RPMI7951 (cell line): ENCODE data around the gene GNPTG. TPM values are rescaled to one million over a fixed set of nuclear protein-coding genes. Genes with fewer than 3 reads are reported as not detected.

ENCODE experiments used
- DNase-seq: peaks from one replicate; pipeline ENCODE4 v3.0.0-alpha.2; 2012; ENCODE audit warnings: low read depth
- total RNA-seq: library from RNA; depleted of rRNA; stranded (reverse); fragments of >200 nt; shearing (Covaris generic); gene quantifications from 2 replicates; pipeline ENCODE4 v1.2.3, GENCODE V29; 2014

GNPTG gene
- total RNA-seq, 1 experiment from 2014 or later = 27.8 TPM

- no peak for DNase-seq
Observed at GRCh38 chr16:1371054-1371978, 19.6 kb downstream of the GNPTG start.

DNA sequence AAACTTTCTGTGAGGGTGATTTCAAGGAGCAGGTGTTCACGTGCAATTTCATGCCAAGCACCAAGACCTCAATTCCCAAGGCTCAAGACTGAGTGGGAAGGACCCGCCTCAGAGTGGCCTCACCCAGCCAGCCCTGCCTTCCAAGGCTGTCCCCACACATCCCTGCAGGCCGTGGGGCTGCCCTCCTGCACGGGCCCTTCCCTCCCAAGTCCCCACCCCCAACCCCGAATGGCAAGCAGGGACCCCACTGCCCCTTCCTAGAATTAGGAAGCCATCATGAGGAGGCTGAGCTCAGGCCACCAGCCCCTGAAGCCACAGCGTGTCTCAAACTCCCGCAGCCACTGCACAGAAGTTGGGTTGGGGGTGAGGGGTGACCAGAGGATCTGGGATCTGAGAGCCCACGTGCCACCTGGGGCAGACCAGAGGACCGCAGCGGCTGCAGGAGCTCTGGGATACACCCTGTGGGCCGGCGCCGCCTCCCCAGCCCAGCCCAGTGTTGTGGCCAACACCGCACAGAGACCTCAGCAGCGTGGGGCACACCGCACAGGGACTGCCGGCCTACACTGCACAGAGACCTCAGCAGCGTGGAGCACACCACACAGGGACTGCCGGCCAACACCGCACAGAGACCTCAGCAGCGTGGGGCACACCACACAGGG lies 20.7 kb downstream of the GNPTG start:
- no peak for DNase-seq

GRCh38 chr16:1374418-1375297 lies 22.9 kb downstream of the GNPTG start:
- DNase-seq = no peak

DNA sequence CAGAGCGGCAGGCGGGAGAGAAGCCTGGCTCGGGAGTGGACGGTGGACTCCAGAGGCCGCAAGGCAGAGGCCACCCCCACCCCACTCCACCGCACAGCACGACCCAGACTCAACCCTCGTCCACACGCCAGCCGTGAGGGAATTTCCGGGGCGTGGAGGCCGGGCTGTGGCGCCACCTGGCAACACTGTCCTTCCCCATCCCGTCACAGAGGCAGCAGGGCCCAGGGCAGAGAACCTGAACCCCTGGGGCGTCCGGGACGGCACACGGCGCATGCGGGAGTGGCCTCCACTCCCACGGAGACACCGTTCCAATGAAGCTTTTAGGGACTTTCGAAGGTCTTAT lies 23.5 kb downstream of the GNPTG start:
- DNase-seq = no peak

DNA sequence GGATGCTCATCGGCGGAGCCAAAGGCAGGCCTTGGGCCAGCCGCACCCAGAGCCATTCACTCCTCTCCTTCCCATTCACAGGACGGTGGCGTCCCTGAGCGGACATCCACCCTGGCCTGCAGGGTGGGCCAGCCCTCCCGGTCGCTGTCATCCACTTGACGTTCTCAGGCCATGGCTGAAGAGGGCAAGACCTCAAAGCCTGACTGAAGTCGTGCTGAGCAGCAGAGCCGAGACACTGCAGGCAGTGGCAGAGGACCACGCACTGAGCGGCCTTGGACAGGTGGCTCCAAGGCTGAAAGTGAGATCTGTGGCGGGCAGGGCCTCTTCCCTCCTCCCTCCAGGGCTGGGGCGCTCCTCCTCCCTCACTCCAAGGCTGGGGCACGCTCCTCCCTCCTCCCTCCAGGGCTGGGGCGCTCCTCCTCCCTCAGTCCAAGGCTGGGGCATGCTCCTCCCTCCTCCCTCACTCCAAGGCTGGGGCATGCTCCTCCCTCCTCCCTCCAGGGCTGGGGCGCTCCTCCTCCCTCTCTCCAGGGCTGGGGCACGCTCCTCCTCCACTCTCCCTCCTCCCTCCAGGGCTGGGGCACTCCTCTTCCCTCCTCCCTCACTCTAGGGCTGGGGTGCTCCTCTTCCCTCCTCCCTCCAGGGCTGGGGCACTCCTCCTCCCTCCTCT lies 24.1 kb downstream of the GNPTG start:
- DNase-seq = no peak

GRCh38 chr16:1377406-1378010 lies 25.8 kb downstream of the GNPTG start:
- peak; percentile 16 for DNase-seq

GRCh38 chr16:1378087-1378803 lies 26.5 kb downstream of the GNPTG start:
- no peak for DNase-seq

GRCh38 chr16:1378804-1379303 lies 27.1 kb downstream of the GNPTG start:
- peak; percentile 88 for DNase-seq

DNA sequence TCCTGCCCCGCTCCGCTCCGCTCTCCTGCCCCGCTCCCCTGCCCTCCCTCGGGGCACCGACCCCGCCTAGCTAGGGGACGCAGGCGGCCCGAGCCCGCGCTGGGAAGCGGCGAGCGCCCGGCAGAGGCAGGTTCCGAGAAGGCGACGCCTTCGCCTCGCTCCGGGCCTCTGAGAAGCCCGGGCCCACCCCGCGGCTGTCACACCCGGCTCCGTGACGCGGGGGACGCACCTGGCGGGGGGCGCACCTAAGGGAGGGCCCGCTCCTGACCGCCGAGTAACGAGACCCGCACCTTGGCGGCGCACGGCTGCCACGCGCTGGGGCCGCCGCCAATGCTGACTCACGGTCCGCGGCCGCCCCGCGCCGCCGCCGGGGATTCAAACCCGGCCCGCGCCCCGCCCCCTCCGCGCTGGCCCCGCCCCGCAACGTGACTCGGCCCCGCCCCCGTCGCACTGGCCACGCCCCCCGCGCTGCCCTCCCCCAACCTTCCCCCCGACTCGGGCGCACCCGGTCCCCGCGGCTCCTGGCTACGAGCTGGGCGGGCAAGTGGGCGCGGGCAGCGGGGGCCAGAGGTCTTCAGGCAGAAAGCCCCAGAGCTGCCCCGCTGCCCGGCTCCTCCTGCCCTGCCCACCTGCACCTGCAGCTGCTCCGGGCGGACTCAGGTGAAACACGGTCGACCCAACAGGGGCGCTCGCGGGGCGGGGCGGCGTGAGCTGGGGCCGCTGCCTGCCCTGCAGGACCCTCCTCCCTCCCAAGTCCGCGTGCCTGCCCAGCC lies 27.8 kb downstream of the GNPTG start:
- DNase-seq = peak; percentile 53

DNA sequence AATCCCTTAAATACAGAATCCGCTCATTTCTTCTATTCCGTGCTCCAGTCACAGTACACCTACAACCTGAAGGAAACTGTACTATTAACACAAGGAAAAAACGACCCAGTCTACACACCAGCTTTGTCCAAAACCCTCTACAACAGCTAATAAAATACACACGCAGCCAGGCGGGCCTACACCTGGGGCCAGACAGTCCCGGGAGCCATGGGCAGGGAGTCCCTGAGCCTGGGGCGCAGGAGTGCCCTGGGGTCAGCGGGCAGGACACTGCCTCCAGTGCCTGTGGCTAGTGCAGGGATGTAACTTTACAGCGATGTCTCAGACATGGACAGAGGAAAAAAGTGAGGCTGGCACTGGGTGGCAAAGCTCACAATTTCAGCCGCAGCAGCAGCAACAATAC lies 28.5 kb downstream of the GNPTG start:
- DNase-seq = no peak

- DNase-seq = no peak
Observed at GRCh38 chr16:1381612-1382406, 30.1 kb downstream of the GNPTG start.

DNA sequence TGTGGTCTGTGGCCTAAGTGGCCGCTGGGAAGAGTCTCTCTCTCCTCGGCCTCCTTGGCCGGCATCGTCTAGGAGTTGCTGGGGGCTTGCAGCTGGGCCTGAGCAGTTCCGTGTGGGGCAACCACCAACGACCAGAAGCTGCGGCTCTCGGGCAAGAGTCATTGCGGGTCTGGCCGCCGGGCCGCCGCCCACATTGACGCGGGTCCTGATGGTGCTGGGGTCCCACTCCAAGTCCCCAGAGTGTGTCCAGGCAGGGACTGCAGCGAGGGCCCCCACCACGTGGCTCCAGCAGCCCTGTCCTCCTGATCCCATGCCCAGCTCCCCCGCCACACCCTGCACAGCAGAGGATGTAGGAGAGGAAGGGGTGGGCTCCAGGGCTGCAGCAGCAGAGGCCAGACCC lies 31.8 kb downstream of the GNPTG start:
- DNase-seq = no peak

DNA sequence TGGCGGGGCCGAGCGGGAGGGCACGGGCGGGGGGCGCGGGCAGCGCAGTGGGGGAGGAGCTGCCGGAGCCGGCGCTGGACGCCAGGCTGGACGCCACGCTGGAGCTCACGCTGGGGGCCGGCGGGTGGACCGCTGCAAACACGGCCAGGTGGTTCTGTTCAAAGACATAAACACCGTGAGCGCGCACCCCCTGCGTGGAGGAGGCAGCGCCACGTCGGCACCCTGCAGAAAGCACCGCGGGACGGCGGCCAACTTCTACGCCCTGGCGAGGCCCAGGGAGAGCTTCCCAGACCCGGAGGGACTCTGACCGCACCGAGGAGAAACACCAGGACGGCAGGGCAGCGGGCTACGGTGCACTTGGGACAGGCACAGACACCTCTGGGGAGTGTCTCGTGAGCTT lies 33.5 kb downstream of the GNPTG start:
- DNase-seq = no peak

DNA sequence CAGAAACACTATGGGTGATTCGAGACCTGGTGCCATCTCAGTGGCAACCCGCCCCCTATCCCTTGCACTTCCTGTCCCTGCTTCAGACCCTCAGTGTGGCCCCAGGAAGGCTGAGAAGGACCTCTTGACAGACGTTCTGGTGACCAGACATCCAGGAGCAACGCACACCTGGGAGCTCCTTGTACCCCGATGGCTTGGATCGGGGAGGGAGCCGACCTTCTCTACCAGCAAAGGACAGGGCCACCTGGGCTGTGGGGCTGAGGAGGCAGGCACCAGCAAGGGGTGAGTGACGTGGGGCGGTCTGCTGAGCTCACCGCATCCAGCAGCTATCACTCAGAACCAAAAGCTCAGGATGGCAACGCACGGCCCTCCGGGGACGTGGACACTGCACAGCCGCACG lies 35.6 kb downstream of the GNPTG start:
- DNase-seq = no peak

- DNase-seq = no peak
Observed at GRCh38 chr16:1389762-1390161, 38.0 kb downstream of the GNPTG start.

- no peak for DNase-seq
Observed at GRCh38 chr16:1390239-1390779, 38.6 kb downstream of the GNPTG start.

- DNase-seq = no peak
Observed at GRCh38 chr16:1392826-1393225, 41.1 kb downstream of the GNPTG start.

GRCh38 chr16:1393613-1394176 lies 42.0 kb downstream of the GNPTG start:
- DNase-seq = no peak
